ENCODE data around the gene SPATA20. TPM values are rescaled to one million over a fixed set of nuclear protein-coding genes. Genes with fewer than 3 reads are reported as not detected.
A peak's percentile ranks its signal among the peaks of the same experiment; 100 is the strongest.

The SPATA20 gene
- total RNA-seq, 1 experiment from 2014 or later = 15.5 TPM

DNA sequence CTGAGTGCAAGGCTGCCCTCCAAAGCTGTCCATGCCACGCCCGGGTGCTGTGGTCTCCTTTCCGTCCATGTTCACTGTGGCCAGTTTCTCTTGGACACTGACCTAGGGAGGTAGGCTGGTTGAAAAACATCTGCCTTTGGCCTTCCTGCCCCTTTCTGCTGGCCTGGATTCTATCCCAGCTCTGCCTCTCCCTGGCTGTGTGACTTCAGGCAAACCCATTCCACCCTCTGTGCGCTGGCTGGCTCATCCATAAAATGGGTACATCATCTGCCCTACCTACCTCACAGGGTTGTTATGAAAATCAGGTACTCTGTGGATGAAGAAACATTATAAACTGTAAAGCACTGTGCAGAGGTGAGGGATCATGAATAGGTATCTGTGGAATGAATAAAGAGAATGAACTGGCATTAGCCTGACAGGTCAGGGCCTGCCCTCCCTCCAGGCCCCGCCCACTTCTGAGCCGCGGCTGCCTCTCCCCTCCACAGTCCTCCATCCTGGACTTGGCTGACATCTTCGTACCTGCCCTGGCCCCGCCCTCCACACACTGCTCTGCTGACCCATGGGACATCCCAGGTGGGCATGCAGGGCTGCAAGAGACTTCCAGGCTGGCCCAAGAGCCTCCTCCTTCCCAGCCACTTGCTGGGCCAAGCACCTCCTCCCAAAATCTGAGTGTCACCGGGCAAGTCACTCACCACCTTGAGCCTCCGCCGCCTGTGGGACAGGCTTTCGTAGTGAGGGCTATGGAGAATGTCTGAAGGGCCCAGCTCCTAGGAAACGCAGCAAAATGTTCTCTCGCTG lies 7.0 kb upstream of the SPATA20 start:
- DNase-seq (ENCODE audit: low read depth) = no peak

DNA sequence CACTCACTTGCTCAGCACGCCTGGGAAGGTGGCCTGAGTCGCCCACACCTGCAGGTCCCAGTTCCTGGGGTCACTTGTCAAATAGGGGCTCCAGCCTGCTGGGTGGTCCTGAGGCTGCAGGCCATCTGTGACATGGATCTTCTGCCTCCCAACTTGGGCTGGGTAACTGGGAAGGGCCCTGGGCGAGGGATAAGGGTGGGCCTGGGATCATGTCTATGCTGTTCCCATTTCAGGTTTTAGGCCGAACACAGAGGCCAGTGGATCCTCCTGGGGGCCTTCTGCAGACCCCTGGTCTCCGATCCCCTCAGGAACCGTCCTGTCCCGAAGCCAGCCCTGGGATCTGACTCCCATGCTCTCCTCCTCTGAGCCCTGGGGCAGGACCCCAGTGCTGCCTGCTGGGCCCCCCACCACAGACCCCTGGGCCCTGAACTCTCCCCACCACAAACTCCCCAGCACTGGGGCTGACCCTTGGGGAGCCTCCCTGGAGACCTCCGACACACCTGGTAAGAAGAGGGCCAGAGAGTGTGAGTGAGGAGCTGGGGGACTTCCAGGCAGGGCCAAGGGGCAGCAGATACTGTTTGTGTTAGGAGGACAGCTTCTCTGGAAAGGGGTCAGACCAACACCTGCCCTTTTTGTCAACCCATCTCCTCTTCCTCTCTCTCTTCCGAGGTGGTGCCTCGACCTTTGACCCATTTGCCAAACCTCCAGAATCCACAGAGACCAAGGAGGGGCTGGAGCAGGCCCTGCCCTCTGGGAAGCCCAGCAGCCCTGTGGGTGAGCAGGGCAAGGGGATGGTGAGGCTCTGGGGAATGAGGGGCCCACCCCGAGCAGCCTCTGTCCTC lies 6.2 kb upstream of the SPATA20 start:
- DNase-seq (ENCODE audit: low read depth) = no peak

DNA sequence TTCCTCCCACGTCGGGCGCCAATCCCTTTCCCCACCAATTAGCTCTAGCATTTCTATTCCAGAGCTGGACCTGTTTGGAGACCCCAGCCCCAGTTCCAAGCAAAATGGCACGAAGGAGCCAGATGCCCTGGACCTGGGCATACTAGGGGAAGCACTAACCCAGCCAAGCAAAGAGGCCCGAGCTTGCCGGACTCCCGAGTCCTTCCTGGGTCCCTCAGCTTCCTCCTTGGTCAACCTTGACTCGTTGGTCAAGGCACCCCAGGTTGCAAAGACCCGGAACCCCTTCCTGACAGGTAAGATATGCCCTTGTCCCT lies 5.6 kb upstream of the SPATA20 start:
- no peak for DNase-seq (ENCODE audit: low read depth)

DNA sequence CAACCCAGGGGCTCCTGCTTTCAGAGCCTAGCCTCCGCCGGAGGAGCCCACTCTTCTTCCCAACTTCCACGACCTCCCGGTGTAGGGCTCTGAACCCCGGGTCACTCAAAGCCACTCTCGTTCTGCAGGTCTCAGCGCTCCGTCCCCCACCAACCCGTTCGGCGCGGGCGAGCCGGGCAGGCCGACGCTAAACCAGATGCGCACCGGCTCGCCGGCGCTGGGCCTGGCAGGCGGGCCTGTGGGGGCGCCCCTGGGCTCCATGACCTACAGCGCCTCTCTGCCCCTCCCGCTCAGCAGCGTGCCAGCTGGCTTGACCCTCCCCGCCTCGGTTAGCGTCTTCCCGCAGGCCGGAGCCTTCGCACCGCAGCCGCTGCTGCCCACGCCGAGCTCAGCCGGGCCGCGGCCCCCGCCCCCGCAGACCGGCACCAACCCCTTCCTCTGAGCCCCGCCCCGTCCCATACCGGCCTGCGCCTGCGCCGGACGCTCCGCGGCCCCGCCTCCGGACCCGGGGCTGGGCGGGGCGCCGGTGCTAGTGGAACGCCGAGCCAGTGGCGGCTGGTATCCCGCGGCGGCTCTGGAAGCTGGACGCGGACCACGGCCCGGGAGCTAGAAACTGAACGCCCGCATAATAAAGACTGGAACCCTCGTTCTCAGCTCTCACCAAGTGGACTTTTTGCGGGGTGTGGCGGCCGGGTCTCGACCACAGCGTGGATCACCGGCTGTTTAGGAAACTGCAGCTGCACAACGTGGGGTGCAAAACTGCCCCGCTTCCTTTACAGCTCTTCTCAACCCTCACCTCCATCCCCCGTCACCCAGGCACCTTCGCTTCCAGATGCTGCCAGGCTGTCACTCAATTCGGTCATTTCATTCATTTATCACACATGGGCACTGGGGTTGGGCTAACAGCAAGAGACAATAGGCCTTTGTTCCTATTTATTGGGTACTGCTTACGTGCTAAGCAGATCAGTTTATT lies 5.0 kb upstream of the SPATA20 start:
- peak; percentile 72 for DNase-seq (ENCODE audit: low read depth)

DNA sequence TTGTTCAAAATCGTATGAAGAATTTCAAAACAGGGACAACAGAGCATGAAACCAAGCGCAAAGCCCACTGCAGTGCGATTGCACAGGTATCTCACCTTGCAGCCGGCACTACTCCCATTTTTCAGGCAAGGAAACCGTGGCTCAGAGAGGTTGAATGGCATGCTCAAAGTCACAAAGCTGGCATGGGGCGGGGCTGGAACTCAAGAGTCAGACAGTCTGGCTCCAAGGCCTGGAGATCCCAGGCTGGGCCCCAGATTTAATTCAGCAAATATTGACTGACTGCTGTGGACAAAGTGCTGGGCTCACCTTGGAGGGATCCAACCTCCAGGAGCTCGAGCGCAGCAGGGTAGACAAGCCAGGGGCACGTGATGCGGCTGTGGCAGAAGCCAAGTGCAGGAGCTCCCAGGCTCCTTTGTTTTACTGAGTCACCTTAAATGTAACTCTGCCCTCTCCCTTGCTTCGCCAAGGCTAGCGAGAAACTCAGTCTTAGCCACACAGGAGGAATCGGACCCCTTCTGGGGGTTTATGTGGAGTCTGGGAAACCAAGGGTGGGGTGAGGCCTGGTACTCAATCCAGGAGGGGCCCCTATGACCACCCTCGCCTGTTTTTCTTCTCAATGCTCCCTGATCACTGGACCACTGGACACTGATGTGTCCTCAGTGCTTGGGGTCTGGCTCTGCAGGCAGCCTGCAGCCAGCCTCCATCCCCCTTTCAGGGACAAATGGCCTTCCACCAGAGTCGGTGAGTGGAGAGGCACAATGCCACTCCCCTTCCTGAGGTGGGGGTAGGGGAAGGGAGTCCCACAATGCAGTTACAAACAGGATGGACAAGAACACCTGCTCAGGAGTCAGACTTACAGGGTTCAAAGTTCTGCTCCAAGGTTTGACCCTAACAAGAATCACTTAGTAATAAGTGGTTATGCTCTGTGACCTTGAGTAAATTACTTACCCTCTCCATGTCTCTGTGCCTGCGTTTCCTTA lies 3.9 kb upstream of the SPATA20 start:
- no peak for DNase-seq (ENCODE audit: low read depth)

DNA sequence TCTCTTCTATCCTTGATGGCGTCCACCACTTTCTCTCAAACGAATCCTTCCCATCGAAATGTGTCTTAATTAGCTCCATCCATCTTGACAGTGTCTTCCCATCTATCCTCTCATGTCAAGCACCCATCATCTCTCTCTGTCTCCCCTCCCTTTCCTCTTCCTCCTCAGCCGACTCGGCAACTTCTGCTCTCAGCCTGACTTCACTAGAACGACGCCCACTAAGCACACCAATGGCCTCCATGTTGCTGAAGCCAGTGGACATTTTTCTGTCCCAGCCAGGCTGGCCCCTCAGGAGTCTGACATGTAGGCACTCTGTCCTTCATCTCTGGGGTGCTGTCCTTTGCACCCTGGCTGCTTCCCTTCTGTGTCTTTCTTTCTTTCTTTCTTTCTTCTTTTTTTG lies 2.5 kb upstream of the SPATA20 start:
- no peak for DNase-seq (ENCODE audit: low read depth)

DNA sequence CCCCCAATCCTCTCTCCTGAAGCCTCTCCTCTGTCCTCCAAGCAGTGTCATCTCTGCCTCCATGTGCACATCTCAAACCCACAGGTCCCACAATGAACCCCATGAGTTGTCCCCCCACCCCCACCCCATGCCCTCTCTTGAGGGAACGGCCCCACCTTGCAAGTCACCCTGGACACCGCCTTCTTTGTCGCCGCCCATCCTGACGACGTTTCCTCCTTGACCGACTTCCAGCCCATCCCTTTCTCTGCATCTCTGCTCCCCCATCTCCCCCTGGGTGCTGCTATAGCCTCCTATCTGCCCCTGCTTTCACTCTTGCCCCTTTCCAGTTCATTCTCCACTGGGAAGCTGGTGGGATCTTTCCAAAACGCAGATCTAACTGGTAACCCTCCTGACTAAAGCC lies 1.7 kb upstream of the SPATA20 start:
- no peak for DNase-seq (ENCODE audit: low read depth)

DNA sequence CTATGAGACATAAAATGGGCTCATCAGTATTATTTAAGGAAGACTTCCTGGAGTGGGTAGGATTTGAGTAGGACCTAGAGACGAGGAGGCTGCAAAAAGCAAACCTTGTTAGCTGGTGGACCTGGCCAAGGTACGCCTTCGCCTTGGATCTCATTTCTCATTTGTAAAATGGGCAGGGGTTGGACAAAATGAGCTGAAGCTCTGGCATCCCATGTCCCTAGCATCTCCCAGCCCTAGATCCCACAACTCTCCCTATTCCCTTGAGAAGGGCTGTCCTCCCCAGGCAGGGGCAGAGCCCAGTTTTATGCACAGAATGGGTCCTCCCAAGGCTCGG lies 306 bp upstream of the SPATA20 start:
- DNase-seq (ENCODE audit: low read depth) = no peak

DNA sequence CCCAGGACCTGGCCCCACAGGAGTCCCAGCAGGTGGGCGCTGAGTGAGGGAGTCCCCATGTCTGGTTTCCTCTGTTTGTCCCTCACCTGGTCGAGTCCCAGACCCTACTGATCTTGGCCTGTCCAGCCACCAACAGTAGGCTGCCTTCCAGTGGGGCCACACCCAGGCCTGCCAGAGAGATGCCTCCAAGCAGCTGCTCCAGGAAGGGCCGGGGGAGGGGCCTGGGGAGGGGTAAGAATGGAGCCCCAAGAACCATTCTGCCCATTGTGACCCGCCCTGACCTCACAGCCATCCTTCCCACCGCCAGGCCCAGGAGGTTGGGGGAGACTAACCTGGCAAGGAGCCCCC lies 736 bp downstream of the SPATA20 start:
- DNase-seq (ENCODE audit: low read depth) = no peak

DNA sequence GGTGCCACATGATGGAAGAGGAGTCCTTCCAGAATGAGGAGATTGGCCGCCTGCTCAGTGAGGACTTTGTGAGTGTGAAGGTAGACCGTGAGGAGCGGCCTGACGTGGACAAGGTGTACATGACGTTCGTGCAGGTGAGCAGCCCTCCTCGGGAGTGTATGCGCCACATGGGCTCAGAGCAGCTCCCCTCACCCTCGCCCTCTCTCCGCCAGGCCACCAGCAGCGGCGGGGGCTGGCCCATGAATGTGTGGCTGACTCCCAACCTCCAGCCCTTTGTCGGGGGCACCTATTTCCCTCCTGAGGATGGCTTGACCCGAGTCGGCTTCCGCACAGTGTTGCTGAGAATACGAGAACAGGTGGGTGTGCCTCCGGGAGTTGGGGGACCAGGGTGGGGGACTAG lies 1.9 kb downstream of the SPATA20 start:
- DNase-seq (ENCODE audit: low read depth) = no peak

DNA sequence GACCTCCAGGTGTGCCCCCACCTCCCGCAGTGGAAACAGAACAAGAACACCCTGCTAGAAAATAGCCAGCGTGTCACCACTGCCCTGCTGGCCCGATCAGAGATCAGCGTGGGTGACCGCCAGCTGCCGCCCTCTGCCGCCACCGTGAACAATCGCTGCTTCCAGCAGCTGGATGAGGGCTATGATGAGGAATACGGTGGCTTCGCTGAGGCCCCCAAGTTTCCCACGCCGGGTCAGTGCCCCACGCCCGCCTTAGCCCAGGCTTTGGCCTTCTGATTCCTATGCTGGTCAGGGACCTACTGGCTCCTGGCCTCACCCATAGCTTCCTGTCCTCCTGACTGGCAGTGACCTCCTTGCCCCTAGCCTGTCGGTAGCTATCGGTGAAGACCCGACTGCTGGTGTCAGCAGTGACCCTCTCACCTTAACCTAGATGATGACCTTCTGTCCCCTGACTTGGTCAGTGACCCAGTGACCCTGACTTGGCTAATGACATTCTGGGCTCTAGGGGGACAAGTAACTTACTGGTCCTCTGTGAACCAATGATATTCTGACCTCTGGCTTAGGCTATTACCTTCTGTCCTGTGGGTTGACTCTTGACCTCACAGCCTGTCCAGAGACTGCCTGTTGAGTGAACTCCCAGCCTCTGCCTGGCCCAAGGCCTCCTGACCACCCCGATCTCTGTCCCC lies 2.4 kb downstream of the SPATA20 start:
- no peak for DNase-seq (ENCODE audit: low read depth)

DNA sequence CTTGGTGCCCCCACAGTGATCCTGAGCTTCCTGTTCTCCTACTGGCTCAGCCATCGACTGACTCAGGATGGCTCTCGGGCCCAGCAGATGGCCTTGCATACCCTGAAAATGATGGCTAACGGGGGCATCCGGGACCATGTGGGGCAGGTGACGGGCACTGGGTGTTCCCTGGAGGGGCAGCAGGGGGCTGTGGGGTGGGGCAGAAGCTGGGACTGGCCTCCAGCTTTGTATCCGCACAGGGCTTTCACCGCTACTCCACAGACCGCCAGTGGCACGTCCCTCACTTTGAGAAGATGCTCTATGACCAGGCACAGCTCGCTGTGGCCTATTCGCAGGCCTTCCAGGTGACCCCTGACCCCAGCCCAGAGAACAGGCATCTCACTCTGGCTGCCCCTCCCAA lies 3.0 kb downstream of the SPATA20 start:
- DNase-seq (ENCODE audit: low read depth) = no peak

DNA sequence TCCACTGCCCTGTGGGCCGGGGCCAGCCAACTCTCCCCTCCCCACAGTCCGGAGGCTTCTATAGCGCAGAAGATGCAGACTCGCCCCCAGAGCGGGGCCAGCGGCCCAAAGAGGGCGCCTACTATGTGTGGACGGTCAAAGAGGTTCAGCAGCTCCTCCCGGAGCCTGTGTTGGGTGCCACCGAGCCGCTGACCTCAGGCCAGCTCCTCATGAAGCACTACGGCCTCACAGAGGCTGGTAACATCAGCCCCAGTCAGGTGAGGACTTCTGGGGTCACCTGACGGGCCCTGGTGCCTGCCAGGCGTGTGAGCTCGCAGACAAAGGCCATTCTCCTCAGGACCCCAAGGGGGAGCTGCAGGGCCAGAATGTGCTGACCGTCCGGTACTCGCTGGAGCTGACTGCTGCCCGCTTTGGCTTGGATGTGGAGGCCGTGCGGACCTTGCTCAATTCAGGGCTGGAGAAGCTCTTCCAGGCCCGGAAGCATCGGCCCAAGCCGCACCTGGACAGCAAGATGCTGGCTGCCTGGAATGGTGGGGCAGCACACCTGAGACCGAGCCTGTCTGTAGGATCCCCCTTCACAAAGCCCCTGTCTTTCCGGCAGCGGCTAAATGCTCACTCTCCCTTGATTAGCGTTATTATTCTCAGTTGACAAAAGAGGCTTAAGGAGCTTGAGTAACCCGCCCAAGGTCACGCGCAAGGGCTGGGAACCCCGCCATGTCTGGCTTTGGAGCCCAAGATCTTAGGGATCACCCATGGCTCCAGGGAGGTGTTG lies 3.9 kb downstream of the SPATA20 start:
- DNase-seq (ENCODE audit: low read depth) = peak; percentile 62

DNA sequence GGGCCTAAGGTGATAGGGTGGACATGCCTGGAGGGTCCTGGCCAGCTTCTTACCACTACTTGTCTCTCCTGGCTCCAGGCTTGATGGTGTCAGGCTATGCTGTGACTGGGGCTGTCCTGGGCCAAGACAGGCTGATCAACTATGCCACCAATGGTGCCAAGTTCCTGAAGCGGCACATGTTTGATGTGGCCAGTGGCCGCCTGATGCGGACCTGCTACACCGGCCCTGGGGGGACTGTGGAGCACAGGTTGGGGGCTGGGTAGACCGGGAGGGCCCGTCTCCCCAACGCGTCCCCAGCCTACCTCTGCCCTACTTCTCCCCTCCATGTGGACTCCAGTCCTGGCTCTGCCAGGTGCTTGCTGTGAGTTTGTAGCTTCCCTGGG lies 4.5 kb downstream of the SPATA20 start:
- no peak for DNase-seq (ENCODE audit: low read depth)

DNA sequence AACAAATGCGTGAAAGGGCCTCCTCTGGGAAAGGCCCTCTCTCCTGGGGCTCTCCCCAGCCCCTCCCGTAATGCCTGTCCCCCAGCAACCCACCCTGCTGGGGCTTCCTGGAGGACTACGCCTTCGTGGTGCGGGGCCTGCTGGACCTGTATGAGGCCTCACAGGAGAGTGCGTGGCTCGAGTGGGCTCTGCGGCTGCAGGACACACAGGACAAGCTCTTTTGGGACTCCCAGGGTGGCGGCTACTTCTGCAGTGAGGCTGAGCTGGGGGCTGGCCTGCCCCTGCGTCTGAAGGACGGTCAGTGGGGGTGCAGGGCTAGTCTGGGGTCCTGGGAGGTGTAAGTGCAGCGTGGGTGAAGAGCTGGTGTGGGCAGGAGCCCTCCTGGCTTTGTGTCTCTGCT lies 4.9 kb downstream of the SPATA20 start:
- no peak for DNase-seq (ENCODE audit: low read depth)

DNA sequence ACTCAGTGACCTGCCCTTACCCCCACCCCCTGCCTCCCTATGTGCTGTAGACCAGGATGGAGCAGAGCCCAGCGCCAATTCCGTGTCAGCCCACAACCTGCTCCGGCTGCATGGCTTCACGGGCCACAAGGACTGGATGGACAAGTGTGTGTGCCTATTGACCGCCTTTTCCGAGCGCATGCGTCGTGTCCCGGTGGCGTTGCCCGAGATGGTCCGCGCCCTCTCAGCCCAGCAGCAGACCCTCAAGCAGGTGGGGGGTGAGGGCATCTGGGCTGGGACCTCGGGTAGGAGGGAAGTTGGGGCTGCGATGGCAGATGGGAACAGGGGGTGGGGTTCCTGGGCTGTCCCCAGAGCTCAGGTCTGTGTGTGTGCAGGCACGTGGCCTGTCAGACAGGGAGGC lies 7.2 kb downstream of the SPATA20 start:
- DNase-seq (ENCODE audit: low read depth) = no peak

DNA sequence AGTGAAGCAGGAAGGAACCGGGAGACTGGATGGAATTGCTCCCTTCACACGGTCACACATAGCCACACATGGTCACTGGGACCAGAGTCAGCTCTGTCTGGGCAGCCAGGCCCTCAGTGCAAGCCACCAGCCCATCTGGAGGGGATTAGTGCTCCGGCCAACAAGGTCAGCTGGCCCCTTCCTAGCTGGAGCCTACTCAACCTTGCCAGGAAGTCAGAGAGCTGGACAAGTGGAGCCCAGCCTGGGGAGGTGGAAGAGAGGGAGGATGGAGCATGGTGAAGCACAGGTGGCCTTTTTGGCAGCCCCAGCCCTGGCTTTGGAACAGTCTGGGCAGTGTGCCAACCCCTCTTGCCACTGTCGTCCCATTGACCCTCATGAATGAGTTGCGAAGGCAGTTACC lies 9.8 kb downstream of the SPATA20 start:
- peak; percentile 45 for DNase-seq (ENCODE audit: low read depth)

DNA sequence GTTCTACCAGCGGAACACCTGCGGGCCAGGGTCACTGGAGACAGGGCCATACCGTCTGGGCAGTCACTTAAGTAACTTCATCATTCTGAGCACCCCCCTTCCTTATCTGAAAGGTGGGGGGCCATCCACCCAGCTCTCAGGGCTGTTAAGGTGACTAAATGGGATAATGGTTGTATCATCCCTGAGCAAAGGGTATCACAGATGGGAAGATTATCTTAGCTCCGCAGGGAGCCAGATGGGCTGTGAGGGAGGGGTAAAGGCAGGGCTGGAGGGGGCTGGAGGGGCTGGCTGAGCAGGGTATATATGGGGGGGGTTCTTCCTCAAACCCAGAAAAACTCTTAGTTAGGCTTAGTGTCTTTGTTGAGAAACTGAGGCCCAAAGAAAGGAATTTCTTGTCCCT lies 10.7 kb downstream of the SPATA20 start:
- no peak for DNase-seq (ENCODE audit: low read depth)

DNA sequence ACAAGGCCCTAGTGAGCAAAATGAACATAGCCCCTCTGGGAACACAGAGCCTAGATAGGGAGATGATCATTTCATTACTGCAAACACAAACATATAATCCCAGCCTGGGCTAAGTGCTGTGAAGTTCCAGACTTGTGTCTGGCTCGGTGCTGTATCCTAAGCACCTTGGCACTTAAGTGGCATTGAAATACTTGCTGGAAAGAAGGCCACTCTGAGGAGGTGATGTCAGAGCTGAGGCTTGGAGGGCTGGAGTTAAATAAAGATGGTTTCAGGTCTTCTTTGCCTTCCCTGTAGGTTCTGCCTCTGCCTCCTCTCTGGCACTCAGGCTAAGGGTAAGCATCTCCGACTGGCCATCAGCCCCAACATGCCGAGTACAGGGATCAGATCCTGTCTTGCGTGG lies 11.1 kb downstream of the SPATA20 start:
- DNase-seq (ENCODE audit: low read depth) = no peak

DNA sequence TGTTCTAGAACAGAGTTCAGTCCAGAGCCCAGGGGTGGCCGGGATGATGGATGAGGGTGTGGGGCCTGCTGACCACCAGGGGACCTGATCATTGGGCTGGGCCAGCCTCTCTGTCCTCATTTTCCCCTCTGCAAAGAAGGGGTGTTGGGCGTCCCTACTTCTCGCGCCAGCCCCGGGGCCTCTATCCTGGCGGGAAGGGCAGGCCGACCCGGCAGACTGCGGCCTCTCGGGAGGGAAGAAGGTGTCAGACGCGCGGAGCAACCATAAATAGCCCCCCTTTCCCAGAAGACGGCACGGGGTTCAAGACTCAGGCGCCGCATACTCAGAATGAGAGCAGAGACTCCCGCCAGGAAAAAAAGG lies 11.6 kb downstream of the SPATA20 start:
- DNase-seq (ENCODE audit: low read depth) = no peak
